HEK293 (cell line): ENCODE data around the gene EFHC1.

Source experiments
- GLI2 ChIP-seq: fragments of 450-650 bp; formaldehyde crosslinking; IDR thresholded peaks from 2 replicates; pipeline ENCODE4; 2017; ENCODE audit warnings: missing biosample characterization, missing genetic modification characterization, low read depth, borderline replicate concordance
- TF ChIP-seq, protein P1 (sequence below): fragments of 450-650 bp; formaldehyde crosslinking; IDR thresholded peaks from 2 replicates; pipeline ENCODE4 v1.5.1; 2016; ENCODE audit warnings: missing biosample characterization, missing genetic modification characterization

GRCh38 chr6:52507557-52508260 lies 87.6 kb downstream of the EFHC1 start:
- TF ChIP-seq GLI2 (tag by site-specific recombination): no peak
- TF ChIP-seq, protein P1, sequence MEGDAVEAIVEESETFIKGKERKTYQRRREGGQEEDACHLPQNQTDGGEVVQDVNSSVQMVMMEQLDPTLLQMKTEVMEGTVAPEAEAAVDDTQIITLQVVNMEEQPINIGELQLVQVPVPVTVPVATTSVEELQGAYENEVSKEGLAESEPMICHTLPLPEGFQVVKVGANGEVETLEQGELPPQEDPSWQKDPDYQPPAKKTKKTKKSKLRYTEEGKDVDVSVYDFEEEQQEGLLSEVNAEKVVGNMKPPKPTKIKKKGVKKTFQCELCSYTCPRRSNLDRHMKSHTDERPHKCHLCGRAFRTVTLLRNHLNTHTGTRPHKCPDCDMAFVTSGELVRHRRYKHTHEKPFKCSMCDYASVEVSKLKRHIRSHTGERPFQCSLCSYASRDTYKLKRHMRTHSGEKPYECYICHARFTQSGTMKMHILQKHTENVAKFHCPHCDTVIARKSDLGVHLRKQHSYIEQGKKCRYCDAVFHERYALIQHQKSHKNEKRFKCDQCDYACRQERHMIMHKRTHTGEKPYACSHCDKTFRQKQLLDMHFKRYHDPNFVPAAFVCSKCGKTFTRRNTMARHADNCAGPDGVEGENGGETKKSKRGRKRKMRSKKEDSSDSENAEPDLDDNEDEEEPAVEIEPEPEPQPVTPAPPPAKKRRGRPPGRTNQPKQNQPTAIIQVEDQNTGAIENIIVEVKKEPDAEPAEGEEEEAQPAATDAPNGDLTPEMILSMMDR: no peak
